ENCODE data around the gene PDS5B.
A peak's percentile ranks its signal among the peaks of the same experiment; 100 is the strongest.

The PDS5B gene

DNA sequence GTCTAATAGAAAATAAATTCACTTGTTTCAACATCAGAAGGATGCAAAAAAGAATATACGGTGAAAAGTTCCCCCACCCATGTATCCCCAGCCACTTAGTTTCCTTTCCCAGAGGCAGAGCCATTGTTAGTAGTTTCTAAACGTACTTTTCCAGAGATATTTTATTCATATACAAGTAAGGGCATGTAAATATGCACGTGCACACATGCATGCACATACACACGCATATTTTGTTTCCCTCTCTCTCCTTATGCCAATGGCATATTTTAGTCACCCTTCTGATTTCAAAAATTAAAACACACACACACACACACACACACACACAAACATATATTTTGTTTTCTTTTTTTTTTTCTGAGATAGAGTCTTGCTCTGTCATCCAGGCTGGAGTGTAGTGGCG, 147.4 kb downstream of the PDS5B start:
- DNase-seq: no peak

DNA sequence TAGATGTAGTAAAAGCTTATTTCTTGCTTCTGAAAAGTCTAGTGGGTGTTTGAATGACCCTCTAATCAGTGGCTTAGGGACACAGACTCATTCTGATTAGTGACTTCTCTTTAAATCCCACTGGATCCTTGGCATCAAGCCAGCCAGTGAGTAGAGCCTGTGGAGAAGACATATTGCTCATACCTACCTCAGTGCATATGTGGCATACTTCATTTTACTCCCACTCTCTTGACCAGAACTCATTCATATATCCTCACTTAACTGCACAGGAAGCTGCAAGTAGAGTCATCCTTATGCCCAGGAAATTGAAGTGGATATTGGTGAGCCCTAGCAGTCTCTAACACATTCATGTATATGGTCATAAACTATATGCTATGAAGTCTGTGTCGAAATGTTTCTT, 148.3 kb downstream of the PDS5B start:
- peak in 1 of 3 experiments; percentile 21 for DNase-seq

DNA sequence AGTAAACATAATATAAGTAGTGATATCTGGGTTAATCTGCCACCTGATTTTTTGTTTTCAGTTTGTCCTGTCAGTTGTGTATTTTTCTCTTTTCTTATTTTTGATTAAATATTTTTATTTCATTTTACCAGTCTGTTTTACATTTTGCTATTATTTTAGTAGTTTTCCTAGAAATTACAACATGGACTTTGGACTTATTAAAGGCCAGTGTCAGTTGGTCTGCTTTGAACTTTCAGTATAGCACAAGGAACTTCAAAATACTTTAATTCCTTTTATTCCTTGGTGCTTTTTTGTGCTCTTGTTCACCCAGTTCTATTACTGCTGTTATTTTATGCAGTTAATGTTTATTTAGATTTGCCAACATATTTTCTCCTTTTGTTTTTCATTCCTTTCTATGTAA, 149.6 kb downstream of the PDS5B start:
- no peak for DNase-seq

DNA sequence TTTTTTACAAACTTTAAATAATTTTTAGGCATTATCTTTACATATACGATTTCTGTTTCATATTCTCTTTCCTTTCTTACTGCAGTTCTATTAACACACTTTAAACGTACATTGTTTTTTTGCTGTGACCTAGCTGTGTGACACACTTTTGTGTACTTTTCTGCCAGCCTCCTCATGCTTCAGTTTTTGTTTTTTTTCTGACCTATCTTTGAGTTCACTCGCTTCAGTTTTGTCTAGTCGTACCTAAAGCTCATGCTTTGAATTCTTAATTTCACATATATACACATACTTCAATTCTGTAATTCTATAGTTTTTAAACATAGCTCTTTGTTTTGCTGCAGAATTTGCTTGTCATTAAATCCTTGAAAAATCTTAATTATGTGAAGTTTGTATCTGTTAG, 150.4 kb downstream of the PDS5B start:
- DNase-seq: no peak

DNA sequence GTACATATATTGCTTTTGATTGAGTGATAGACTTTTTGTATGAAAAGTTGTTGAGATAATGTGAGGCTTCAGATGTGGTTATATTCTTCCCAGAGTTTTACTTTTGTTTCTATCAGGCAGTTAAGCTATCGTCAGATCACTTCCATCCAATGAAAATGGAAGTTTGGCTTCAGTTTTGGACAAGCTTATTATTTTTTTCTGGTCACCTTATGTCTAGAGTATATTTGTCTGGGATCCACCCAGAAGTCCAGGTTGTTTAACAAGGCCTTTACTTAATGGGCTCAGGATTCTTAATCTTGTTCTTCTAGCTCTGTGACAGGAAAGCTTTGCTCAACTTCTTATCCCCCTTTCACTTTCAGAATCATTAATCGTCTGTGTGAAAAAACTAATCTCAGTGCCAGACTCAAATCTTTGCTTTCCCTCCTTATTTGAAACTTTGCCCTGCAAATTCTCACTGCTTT, 150.9 kb downstream of the PDS5B start:
- DNase-seq: no peak

DNA sequence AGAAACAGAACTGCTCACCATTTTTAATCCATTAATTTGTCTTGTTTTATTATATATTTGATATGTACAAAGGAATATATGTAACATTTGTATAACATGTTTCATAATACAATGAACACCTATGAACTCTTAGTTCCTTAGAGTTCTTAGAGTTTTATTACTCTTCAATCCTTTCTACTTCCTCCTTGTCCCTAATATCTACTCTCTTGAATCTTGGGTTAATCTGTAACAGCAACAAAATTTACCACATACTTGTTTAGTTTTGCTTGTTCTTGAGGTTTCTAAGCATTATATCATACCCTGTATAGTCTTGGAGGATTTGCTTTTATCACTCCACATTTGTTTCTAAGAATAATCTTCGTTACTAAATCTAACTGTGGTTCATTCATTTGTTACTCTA, 151.4 kb downstream of the PDS5B start:
- DNase-seq: no peak

DNA sequence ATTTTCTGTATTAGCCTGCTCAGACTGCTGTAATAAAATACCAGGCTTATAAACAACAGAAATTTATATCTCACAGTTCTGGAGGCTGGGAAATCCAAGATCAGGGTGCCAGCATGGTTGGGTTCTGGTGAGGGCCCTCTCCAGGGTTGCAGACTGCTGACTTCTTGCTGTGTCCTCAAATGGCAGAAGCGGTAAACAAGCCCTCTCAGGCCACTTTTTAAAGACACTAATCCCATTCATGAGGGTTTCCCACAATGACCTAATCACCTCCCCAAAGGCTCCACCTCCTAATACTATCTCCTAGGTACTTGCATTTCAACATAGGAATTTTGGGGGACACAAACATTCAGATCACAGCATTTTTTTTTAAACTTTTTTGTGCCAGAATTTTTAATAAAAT, 159.3 kb downstream of the PDS5B start:
- DNase-seq: no peak

DNA sequence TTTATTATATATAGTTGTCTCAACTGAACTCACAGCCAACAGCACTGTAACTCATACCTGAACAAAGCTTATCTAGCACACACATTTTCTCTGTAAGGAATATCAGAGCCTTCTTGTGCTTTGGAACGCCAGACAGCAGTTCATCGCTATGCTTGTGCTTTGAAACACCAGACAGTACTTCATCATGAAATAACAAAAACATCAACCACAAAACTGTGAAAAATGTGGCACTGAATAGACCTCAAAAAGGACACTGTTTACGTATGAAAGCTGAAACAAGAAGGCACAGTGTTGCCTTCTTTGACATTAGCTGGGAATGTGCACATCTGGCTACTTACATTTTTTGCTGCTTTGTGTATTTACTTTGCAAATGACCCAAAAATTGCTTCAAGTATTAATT, 160.2 kb downstream of the PDS5B start:
- DNase-seq: no peak

DNA sequence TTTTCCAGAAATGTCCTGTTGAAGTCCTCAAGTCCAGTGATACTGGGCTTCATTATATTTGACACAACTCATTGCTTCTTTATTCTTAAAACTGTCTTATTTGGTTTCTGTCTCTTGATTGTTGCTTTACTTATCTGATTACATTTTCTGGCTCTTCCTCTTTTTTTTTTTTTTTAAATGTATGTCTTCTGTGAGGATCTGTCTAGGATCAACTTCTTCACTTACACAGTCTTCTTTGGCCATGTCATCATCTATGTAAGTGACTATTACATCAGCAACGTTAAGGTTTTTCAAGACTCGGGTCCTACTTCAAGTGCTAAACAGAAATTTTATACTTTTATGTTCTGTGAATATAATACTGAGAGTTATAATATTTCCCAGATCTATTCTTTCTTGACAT, 162.1 kb downstream of the PDS5B start:
- no peak for DNase-seq

DNA sequence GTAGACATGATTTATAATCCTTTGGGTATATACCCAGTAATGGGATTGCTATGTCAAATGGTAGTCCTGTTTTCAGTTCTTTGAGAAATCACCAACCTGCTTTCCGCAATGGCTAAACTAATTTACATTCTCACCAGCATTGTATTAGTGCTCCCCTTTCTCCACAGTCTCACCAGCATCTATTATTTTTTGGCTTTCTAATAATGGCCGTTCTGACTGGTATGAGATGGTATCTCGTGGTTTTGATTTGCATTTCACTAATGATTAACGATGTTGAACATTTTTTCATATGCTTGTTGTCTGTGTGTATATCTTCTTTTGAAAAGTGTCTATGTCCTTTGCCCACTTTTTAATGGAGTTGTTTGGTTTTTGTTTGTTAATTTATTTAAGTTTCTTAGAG, 165.1 kb downstream of the PDS5B start:
- DNase-seq: no peak

DNA sequence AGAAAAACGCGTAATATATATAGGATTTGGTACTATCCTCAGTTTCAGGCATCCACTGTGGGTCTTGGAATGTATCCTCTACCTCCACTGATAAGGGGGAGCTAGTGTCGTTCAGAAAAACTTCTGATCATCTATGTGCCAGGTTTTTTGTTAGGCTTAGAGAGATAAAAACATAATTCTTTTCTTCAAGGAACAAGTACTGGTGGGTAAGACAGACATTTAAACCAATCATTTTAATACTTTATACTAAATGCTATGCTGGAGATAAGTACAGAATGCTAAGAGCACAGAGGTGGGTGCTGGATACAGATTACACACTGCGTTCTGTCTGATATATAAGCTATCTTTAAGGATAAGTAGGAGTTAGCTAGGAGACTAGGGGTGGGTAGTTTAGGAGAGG, 166.1 kb downstream of the PDS5B start:
- no peak for DNase-seq

DNA sequence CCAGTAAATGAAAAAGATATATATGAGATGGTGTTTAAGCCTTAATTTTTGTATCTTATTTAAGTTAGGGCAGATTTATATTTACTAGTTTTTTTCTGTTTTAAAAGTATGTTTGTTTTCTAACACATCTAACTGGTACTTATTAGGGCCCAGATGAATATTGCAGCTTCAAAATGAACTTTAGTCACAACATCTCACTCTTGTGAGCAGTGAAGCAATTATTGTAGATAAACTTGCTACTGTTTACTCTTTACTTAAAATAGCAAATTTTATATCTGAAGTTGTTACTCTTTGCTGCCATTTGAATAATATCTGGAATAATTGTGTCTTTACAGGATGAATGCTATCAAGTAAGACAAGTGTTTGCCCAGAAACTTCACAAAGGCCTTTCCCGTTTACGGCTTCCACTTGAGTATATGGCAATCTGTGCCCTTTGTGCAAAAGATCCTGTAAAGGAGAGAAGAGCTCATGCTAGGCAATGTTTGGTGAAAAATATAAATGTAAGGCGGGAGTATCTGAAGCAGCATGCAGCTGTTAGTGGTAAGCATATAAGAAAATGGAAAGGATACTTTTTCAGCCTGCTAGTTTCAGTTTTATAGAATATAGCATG, 166.8 kb downstream of the PDS5B start:
- peak in 2 of 3 experiments; percentile 50 to 57 for DNase-seq

DNA sequence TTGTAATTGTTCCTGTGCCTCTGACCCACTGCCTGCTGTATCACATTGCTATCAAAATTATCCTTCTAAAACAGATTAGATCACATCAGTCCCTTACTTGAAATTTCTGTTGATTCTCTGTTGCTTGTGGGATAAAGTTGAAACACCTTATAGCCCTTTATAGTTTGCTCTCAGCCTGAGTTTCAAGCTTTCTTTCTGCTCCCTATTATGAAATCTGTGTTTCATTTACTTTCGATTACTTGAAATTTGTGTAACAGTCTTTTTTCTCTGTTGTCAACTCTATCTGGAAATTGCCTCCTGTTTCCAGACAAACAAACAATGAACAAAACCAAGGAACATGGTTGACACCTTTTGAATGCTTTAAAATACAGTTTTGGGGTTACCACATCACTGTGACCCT, 167.9 kb downstream of the PDS5B start:
- no peak for DNase-seq

DNA sequence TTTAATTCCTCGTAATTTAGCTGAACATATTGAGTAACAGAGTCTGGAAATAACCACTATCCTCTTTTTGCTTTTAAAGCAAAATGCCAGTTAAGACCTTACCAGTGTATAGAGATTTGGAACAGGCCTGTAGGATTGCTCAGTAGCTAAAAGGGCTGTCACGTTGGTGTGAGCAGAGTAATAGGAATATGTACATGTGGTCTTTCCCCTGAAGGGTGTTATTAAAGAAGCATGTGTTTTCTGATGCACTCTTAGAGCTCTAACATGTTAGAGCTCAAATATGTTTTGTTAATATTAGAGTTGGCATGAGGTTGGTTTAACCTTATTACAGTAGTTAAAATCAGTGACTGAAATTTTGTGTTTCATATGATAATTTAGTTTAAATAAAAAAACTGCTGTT, 172.9 kb downstream of the PDS5B start:
- DNase-seq: no peak

DNA sequence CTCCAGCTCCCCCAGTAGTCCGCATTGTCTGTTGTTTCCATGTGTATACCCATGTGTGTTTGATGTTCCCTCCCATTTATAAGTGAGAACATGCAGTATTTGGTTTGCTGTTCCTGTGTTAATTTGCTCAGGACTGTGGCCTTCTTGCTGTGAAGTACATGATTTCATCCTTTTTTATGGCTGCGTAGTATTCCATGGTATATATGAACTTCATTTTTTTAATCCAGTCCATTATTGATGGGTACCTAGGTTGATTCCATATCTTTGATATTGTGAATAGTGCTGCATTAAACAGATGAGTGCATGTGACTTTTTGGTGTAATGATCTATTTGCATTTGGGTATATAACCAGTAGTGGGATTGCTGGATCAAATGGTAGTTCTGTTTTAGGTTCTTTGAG, 175.2 kb downstream of the PDS5B start:
- no peak for DNase-seq

DNA sequence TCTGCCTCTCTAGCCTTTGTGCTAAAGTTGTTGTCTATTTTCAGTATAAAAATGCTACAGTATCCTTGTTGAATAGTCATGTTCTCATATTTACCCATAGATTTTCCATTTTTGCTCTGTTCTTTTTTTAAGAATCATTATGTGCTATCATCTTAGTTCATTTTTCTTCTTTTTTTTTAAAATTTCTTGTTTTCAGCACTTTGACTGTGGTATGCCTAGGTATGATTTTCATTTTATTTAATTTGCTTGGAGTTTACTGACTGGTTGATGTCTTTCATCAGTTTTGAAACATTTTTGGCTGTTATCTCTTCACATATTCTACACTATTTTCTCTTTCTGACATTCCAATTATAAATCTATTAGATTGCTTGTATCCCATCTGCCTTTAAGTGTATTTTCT, 192.9 kb downstream of the PDS5B start:
- DNase-seq: no peak

DNA sequence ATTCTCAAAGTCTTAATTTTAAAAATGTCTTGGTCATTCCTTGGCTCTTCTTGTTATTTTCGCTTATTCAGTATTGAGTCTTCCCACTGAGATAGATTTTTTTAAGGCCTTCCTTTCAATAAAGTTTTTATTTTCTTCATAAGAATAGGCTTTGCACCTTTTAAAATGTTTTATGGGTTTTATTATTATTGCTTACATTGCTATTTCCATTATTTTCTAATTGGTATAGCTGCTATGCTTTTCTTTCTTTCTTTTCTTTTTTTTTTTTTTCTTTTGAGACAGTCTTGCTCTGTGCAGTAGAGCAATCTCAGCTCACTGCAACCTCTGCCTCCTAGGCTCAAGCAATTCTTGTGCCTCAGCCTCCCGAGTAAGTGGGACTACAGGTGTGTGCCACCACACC, 195.7 kb downstream of the PDS5B start:
- DNase-seq: no peak

DNA sequence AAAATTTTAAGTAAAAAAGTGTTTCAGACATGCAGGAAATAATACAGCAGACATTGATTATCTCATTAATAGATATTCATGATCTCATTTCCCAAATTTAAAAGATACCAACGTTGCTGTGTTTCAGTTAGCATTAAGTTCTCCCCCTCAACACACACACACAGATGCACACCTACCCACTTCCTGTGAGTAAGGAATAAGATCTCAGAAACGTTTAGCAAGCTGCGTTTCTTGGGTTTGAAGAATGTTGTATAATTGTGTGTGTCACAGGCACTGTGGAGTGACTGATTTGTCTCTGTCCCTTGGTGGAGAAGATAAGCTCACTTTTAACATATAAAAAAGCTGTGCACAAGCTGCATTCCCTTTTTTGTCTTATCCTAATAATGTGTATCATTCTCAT, 196.8 kb downstream of the PDS5B start:
- DNase-seq: no peak

DNA sequence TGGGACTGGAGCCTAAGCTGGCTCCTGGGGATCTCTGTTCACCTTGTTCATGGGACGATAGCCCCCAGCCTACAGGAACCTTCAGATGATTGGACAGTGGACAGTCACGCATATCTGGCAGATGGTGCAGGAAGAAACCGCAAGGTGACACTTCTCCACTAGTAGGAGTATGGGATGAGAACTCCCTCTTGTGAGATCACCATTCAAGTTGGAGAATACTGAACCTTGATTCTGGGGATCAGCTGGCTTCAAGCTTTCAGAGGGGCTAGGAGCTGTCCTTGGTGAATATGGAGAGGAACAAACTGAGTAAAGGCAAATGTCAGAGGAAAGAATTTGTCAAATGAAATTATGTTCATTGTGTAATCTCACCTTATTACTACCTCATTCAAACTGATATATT, 204.5 kb downstream of the PDS5B start:
- no peak for DNase-seq

DNA sequence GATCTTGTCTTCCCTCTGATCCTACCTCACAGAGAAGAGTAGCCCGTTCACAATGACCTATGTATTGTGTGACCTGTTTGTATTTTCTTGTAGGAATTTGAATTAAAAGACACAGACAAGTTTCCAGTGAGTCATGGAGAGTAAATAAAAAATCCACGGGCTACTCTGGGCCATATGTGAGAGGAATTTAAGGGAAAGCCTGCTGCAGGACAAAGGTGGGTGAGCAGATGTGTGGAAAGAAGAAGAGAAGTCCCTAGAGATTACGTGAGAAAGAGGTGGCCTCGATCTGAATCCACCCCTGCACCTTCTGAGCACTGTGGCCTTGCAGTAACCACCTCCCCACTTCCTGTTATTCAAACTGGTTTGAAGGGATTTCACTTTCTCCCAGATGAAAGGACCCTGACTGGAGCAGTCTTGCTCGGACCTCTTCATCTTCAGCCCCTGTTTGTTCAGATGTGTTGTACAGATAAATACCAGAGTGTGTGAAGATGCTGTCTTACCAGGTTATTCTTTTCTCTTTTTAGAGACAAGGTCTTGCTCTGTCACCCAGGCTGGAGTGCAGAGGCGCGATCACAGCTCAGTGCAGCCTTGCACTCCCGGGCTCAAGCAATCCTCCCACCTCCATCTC, 205.4 kb downstream of the PDS5B start:
- DNase-seq: no peak

DNA sequence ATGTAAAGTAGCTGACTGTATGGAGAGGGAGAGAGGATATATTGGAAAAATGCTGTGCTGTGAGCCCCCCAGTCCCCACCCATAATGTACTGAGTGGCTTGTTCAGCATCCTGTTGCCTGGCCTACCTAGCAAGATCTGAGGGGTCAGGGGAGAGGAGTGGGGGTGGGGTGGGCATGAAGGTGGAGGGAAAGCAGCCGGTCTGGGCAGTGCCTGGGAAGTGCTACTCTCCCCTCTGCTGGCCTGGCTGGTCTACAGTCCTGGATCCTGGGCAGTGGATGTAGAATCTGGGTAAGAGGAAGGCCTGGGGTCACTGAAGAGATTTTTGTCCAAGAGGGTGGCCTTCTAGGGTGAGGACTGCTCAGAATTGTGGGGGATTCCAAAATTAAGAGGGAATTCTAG, 210.5 kb downstream of the PDS5B start:
- DNase-seq: no peak

DNA sequence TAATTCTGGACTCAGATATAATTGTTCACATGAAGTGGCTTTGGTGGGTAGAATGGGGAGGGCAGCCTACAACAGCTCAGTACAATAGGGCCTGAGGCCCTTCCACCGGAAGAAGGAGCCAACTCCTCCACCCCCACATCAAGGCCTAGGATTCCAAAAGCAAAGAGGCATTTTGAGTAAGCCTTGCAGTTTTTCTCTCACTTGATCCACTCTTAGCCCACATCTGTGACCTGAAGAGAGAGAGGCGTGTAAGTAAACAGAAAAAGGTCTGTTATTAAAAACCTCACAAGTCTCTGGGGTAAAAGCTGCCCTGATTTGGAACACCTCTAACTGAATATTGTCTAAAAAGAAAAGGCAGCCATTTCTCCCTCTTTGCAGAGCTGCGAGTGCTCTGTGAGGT, 215.9 kb downstream of the PDS5B start:
- no peak for DNase-seq

DNA sequence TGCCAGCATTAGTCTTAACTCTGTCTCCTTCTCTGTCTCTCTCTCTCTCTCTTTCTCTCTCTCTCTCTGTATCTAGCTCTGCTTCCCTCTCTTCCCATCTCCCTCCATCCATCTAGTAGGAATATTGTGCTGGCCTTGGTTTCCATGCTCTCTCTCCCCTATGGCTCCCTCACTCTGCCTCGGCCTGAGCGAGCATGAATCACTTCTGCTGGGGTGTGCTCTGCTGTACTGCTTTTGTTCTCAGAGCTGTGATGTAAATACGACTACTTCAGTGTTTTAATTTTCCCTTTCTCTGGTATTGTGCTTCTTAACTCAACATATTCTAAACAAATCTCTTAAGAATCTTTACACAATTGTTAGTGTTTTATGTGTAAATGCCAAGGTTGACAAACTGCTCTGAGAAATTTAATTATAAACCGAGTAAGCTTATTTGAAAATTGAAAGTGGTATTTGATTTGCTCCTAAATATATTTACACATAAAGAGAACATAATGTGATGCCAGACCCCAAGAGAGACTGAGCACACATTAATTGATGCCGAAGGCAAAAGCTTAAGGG, 218.5 kb downstream of the PDS5B start:
- DNase-seq: peak in 2 of 3 experiments; percentile 46 to 61

DNA sequence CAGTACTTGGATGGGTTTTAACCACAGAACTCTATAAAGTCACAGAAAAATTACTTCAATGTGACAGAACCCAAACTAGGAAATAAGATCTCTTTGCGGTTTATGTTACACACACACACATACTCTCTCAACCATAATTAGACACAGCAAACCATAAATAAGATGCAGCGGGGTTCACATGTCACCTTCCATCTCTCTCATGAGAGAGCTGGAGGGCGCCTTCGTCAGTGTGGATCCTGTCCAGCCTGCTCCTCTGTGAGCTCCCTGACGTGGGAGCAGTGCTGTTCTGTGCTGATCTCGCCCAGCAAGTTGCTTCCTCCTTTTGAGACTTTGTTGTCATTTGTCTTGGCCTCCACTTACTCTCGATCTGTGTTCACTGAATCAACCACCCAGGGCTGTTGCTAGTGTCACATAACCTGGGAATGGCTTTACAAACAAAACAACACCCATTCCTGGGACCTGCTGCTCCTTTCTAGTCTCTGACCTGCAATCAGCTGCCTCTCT, 225.1 kb downstream of the PDS5B start:
- peak in 2 of 3 experiments; percentile 13 to 37 for DNase-seq
